HCT116 (cell line): ENCODE measurements around the gene CEP170B. TPM values are rescaled to one million over a fixed set of nuclear protein-coding genes. Genes with fewer than 3 reads are reported as not detected.

ENCODE experiments used
- ATAC-seq: fragments of 200-7000 bp; cut with Tn5 transposase; 2 replicates; pipeline ENCODE4 v1.9.1; 2020; ENCODE audit warnings: mild to moderate bottlenecking, moderate library complexity
- BruUV-seq: library from RNA; stranded (reverse); fragments of 400-500 nt; replicated peaks from 2 replicates; lab custom pipeline; 2021; lab: Mats Ljungman, UMichigan
- CTCF ChIA-PET: fragments of 300-600 bp; sonication (Branson Sonifier 250); formaldehyde crosslinking; loops from one replicate; lab custom pipeline; 2021; ENCODE audit warnings: antibody characterized with exemption; lab: Charles Lee
- POLR2A ChIA-PET: fragments of 300-600, 350-600 bp; sonication (Branson Sonifier 250); formaldehyde crosslinking; loops from one replicate; lab custom pipeline; 2021; ENCODE audit warnings: antibody characterized with exemption; lab: Charles Lee
- RAD21 ChIA-PET, 2 experiments: fragments of 300-600 bp; sonication (Branson Sonifier 250); formaldehyde crosslinking; loops; one replicate each; lab custom pipeline; 2023; ENCODE audit warnings: low total read pairs in 2 of 2; ENCODE audit not compliant: uncharacterized antibody in 2 of 2, unreplicated experiment in 2 of 2, low non-redundant PET in 1 of 2; lab: Charles Lee
- DNase-seq: peaks from one replicate; pipeline ENCODE4 v3.0.0-alpha.2; 2010; ENCODE audit warnings: low read depth, low spot score
- H2AFZ ChIP-seq: fragments of 200-600 bp; shearing (Covaris generic), sonication (generic); 2 replicates; pipeline ENCODE4 v1.6.1; 2017; ENCODE audit warnings: low read depth, mixed run types, mixed read lengths, antibody characterized with exemption, low read length; ENCODE audit not compliant: poor library complexity, severe bottlenecking
- H3K27ac ChIP-seq: 2 replicates; pipeline ENCODE4 v1.5.1; 2012; ENCODE audit warnings: low read depth, low read length
- H3K27me3 ChIP-seq: fragments of 200-600 bp; sonication (generic); 2 replicates; pipeline ENCODE4 v1.6.1; 2016; ENCODE audit warnings: mixed run types, low read length, mixed read lengths; ENCODE audit not compliant: insufficient read depth
- H3K36me3 ChIP-seq, 2 experiments: fragments of 200-500 bp in 1 of 2; fragments of 200-600 bp in 1 of 2; sonication (Bioruptor generic) in 1 of 2; sonication (generic) in 1 of 2; 2 replicates each; pipeline versions ENCODE4 v1.5.1 to v1.6.1; 2014 to 2016; ENCODE audit warnings: low read length in 2 of 2, inconsistent platforms in 1 of 2, mixed read lengths in 1 of 2, mixed run types in 1 of 2; ENCODE audit not compliant: insufficient read depth in 2 of 2, control insufficient read depth in 1 of 2
- H3K4me1 ChIP-seq, 2 experiments: fragments of 200-600 bp in 1 of 2; sonication (generic) in 1 of 2; 2 replicates each; pipeline versions ENCODE4 v1.5.1 to v1.6.1; 2012 to 2017; ENCODE audit warnings: low read length in 2 of 2, inconsistent platforms in 1 of 2, mild to moderate bottlenecking in 1 of 2, mixed read lengths in 1 of 2, mixed run types in 1 of 2, moderate library complexity in 1 of 2; ENCODE audit not compliant: insufficient read depth in 2 of 2, control insufficient read depth in 1 of 2
- H3K4me2 ChIP-seq: fragments of 200-600 bp; sonication (generic); 2 replicates; pipeline ENCODE4 v1.6.1; 2017; ENCODE audit warnings: mixed run types, low read length, mixed read lengths
- H3K4me3 ChIP-seq, 2 experiments: fragments of 200-600 bp in 1 of 2; sonication (generic) in 1 of 2; replicated peaks in 1 of 2; 2 replicates each; pipeline ENCODE4 v1.5.1; 2011 to 2016; ENCODE audit warnings: low read length in 2 of 2, control low read depth in 1 of 2, low read depth in 1 of 2, mild to moderate bottlenecking in 1 of 2, mixed read lengths in 1 of 2, mixed run types in 1 of 2
- H3K79me2 ChIP-seq: fragments of 200-600 bp; sonication (generic); 2 replicates; pipeline ENCODE4 v1.6.1; 2017; ENCODE audit warnings: mild to moderate bottlenecking, mixed run types, low read length, moderate library complexity, mixed read lengths; ENCODE audit not compliant: insufficient read depth
- H3K9ac ChIP-seq: fragments of 200-600 bp; sonication (generic); 2 replicates; pipeline ENCODE4 v1.6.1; 2016; ENCODE audit warnings: low read length, mixed read lengths
- H3K9me2 ChIP-seq: fragments of 200-600 bp; sonication (generic), shearing (Covaris generic); 2 replicates; pipeline ENCODE4 v1.6.1; 2017; ENCODE audit warnings: mixed run types, mild to moderate bottlenecking, moderate library complexity; ENCODE audit not compliant: insufficient read depth
- H3K9me3 ChIP-seq, 2 experiments: fragments of 200-500 bp in 1 of 2; fragments of 200-600 bp in 1 of 2; sonication (Bioruptor generic) in 1 of 2; sonication (generic) in 1 of 2; 2 replicates each; pipeline ENCODE4 v1.6.1; 2014 to 2017; ENCODE audit warnings: low read length in 2 of 2, mixed read lengths in 2 of 2, inconsistent platforms in 1 of 2, low read depth in 1 of 2, mild to moderate bottlenecking in 1 of 2, mixed run types in 1 of 2, moderate library complexity in 1 of 2; ENCODE audit not compliant: control insufficient read depth in 1 of 2, insufficient read depth in 1 of 2
- H4K20me1 ChIP-seq: fragments of 200-600 bp; sonication (generic), shearing (Covaris generic); 2 replicates; pipeline ENCODE4 v1.6.1; 2017; ENCODE audit warnings: mixed run types, mild to moderate bottlenecking, moderate library complexity; ENCODE audit not compliant: insufficient read depth
- ATF3 ChIP-seq: IDR thresholded peaks from 2 replicates; pipeline ENCODE4 v1.6.1; 2012
- CBX3 ChIP-seq: IDR thresholded peaks from 2 replicates; pipeline ENCODE4 v1.6.1; 2012; ENCODE audit warnings: low read depth
- CTCF ChIP-seq, 3 experiments: fragments of 200-600 bp in 1 of 3; sonication (generic) in 1 of 3; IDR thresholded peaks in 2 of 3; conservative IDR thresholded peaks in 1 of 3; 2 replicates each; pipeline ENCODE4 v1.5.1; 2012 to 2017; ENCODE audit warnings: low read depth in 2 of 3, low read length in 2 of 3, antibody characterized with exemption in 1 of 3, borderline replicate concordance in 1 of 3, control low read depth in 1 of 3, mild to moderate bottlenecking in 1 of 3, mixed read lengths in 1 of 3, mixed run types in 1 of 3, moderate library complexity in 1 of 3; ENCODE audit not compliant: insufficient read depth in 1 of 3
- EGR1 ChIP-seq: IDR thresholded peaks from 2 replicates; pipeline ENCODE4 v1.6.1; 2012; ENCODE audit warnings: low read depth
- ELF1 ChIP-seq: IDR thresholded peaks from 2 replicates; pipeline ENCODE4 v1.6.1; 2012; ENCODE audit warnings: low read depth, borderline replicate concordance
- EZH2 ChIP-seq: fragments of 200-600 bp; sonication (generic); IDR thresholded peaks from 2 replicates; pipeline ENCODE4 v1.6.1; 2017; ENCODE audit warnings: antibody characterized with exemption, mixed run types
- EZH2phosphoT487 ChIP-seq: fragments of 200-600 bp; IDR thresholded peaks from 2 replicates; pipeline ENCODE4 v1.6.1; 2018; ENCODE audit warnings: antibody characterized with exemption, borderline replicate concordance
- JUND ChIP-seq: IDR thresholded peaks from 2 replicates; pipeline ENCODE4 v1.6.1; 2012
- MAX ChIP-seq: IDR thresholded peaks from 2 replicates; pipeline ENCODE4 v1.6.1; 2012
- POLR2A ChIP-seq: IDR thresholded peaks from 2 replicates; pipeline ENCODE4 v1.7.0; 2011; ENCODE audit warnings: borderline replicate concordance; ENCODE audit not compliant: insufficient read depth, insufficient read length; ENCODE audit errors: extremely low read depth
- SIN3A ChIP-seq: IDR thresholded peaks from 2 replicates; pipeline ENCODE4 v1.6.1; 2012; ENCODE audit warnings: low read depth
- SP1 ChIP-seq: IDR thresholded peaks from 2 replicates; pipeline ENCODE4 v1.6.1; 2012; ENCODE audit warnings: low read depth
- SRF ChIP-seq: IDR thresholded peaks from 2 replicates; pipeline ENCODE4 v1.6.1; 2012; ENCODE audit warnings: low read depth
- TCF7L2 ChIP-seq: IDR thresholded peaks from 2 replicates; pipeline ENCODE4 v1.7.0; 2011; ENCODE audit warnings: borderline replicate concordance, inconsistent platforms; ENCODE audit not compliant: insufficient read depth, insufficient read length; ENCODE audit errors: extremely low read depth
- YY1 ChIP-seq: IDR thresholded peaks from 2 replicates; pipeline ENCODE4 v1.6.1; 2011; ENCODE audit warnings: low read length, low read depth, moderate library complexity, mild to moderate bottlenecking; ENCODE audit not compliant: insufficient replicate concordance; ENCODE audit errors: extremely low read depth
- ZBTB33 ChIP-seq: IDR thresholded peaks from 2 replicates; pipeline ENCODE4 v1.6.1; 2011; ENCODE audit warnings: mild to moderate bottlenecking, low read length, moderate library complexity; ENCODE audit not compliant: insufficient replicate concordance; ENCODE audit errors: extremely low read depth
- ZFX ChIP-seq: fragments of 450-650 bp; IDR thresholded peaks from 2 replicates; pipeline ENCODE4 v1.6.1; 2017
- ZNF274 ChIP-seq: fragments of 200-500 bp; sonication (Bioruptor generic); IDR thresholded peaks from 2 replicates; pipeline ENCODE4 v1.6.1; 2014; ENCODE audit warnings: mild to moderate bottlenecking, low read depth, low read length, inconsistent platforms
- intact Hi-C: fragments of 100-400 bp; cut with micrococcal nuclease; formaldehyde crosslinking; loops from 2 replicates; pipeline ENCODE4 v1.10.0; 2022
- total RNA-seq: library from RNA; stranded (reverse); gene quantifications from one replicate; pipeline ENCODE4 v1.2.1, GENCODE V29; 2021; ENCODE audit not compliant: unreplicated experiment
- TF ChIP-seq, protein P1 (sequence below): IDR thresholded peaks from 2 replicates; pipeline ENCODE4 v1.6.1; 2012; ENCODE audit warnings: low read depth

Gene CEP170B
- total RNA-seq, 1 experiment from 2014 or later = 45.9 TPM

DNA sequence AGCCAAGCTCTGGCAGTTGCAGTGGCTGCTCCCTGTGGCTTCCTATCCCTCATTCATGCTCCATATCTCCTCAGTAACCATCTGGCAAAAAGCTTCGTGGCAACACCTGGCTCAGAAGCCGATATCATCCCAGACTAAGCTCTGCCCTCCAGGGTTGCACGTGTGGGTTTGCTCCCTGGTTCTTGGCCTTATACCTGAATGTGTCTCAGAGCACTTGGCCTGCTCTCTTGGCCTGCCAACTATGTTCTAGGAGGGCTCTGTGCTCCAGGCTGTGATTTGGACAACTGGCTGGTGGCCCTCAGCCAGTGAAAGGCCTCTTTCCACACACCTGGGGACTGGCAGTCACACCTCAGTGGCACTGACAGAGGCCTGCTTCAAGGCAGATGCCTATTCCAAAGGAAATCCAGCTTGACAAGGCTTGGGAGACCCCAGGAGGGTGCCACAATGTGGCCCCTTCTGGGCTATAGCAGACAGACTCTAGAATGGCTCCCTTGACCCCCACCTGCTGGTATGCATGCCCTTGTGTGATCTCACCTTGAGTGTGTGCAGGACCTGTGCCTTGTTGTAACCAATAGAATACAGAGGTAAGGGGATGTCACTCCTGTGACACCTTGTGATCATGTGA is 70.1 kb downstream of the CEP170B start:
- RAD21 ChIA-PET = interaction anchor here in 1 of 2 experiments (1.1 kb wide), 1 partner anchor 39 kb away, joined by 3 read pairs; no protein-coding TSS in a partner anchor
- TF ChIP-seq EZH2 = no peak
- no peak for TF ChIP-seq ATF3
- no peak for TF ChIP-seq ZFX
- TF ChIP-seq SP1 = no peak
- TF ChIP-seq EGR1 = no peak
- no peak for TF ChIP-seq CTCF (IDR thresholded peaks at IDR 0.05 in 2 of 3, conservative IDR thresholded peaks at IDR 0.05 in 1 of 3; ENCODE audit: borderline replicate concordance in 1 of 3, insufficient read depth in 1 of 3, low read depth in 2 of 3, low read length in 2 of 3)
- no peak for TF ChIP-seq POLR2A
- TF ChIP-seq MAX = no peak
- TF ChIP-seq EZH2phosphoT487 = no peak
- no peak for TF ChIP-seq ELF1
- no peak for TF ChIP-seq YY1
- no peak for TF ChIP-seq ZBTB33
- TF ChIP-seq TCF7L2 = no peak
- no peak for TF ChIP-seq ZNF274
- TF ChIP-seq, protein P1, sequence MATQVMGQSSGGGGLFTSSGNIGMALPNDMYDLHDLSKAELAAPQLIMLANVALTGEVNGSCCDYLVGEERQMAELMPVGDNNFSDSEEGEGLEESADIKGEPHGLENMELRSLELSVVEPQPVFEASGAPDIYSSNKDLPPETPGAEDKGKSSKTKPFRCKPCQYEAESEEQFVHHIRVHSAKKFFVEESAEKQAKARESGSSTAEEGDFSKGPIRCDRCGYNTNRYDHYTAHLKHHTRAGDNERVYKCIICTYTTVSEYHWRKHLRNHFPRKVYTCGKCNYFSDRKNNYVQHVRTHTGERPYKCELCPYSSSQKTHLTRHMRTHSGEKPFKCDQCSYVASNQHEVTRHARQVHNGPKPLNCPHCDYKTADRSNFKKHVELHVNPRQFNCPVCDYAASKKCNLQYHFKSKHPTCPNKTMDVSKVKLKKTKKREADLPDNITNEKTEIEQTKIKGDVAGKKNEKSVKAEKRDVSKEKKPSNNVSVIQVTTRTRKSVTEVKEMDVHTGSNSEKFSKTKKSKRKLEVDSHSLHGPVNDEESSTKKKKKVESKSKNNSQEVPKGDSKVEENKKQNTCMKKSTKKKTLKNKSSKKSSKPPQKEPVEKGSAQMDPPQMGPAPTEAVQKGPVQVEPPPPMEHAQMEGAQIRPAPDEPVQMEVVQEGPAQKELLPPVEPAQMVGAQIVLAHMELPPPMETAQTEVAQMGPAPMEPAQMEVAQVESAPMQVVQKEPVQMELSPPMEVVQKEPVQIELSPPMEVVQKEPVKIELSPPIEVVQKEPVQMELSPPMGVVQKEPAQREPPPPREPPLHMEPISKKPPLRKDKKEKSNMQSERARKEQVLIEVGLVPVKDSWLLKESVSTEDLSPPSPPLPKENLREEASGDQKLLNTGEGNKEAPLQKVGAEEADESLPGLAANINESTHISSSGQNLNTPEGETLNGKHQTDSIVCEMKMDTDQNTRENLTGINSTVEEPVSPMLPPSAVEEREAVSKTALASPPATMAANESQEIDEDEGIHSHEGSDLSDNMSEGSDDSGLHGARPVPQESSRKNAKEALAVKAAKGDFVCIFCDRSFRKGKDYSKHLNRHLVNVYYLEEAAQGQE = no peak
- no peak for TF ChIP-seq SRF
- TF ChIP-seq SIN3A = no peak
- TF ChIP-seq CBX3 = no peak
- no peak for TF ChIP-seq JUND

More for the DNA sequence above, 70.1 kb downstream of the CEP170B start:
- ChIA-PET POLR2A (no interaction called here), CTCF (interaction anchor here (1.2 to 3.2 kb wide), 3 partner anchors 38 to 111 kb away, joined by 3 to 18 read pairs (median 5); no protein-coding TSS in a partner anchor)
- H4K20me1 ChIP-seq = no peaks in the 10 kb centered on the region
- no peaks in the 10 kb centered on the region for H3K9me2 ChIP-seq
- no peak overlapping the region for H3K27ac ChIP-seq
- intact Hi-C loops = no loop called here
- no peaks in the 10 kb centered on the region for H3K36me3 ChIP-seq
- no peak overlapping the region for H2AFZ ChIP-seq
- no peaks in the 10 kb centered on the region for H3K9me3 ChIP-seq
- no TSS peak for BruUV-seq
- H3K79me2 ChIP-seq = no peaks in the 10 kb centered on the region
- H3K4me1 ChIP-seq = peaks cover 0 to 7% of the 10 kb centered on the region in 2 experiments; a peak in 1 of 4 replicates
- H3K9ac ChIP-seq = no peak overlapping the region
- no peak overlapping the region for H3K4me3 ChIP-seq
- no peak for ATAC-seq
- no peak overlapping the region for H3K4me2 ChIP-seq
- no peaks in the 10 kb centered on the region for H3K27me3 ChIP-seq
- no peak for DNase-seq
